Sigmoid colon (tissue), 7 donors: Measurements from ENCODE around the gene PAK6. TPM values are rescaled to one million over a fixed set of nuclear protein-coding genes. Genes with fewer than 3 reads are reported as not detected.

Experiments
- DNase-seq: peaks from one replicate; pipeline ENCODE4 v3.0.0-alpha.2; 2019
- H3K27ac ChIP-seq, 4 donors: fragments of 200-600 bp; sonication (generic); one replicate each; pipeline ENCODE4 v1.5.1; 2016 to 2019; ENCODE audit warnings: mild to moderate bottlenecking in 1 of 4
- H3K27me3 ChIP-seq, 3 donors: fragments of 200-600 bp; sonication (generic); one replicate each; pipeline ENCODE4 v1.5.1; 2019; ENCODE audit warnings: mild to moderate bottlenecking in 1 of 3
- H3K36me3 ChIP-seq, 4 donors: fragments of 200-600 bp; sonication (generic); one replicate each; pipeline ENCODE4 v1.5.1; 2016 to 2019
- H3K4me1 ChIP-seq, 4 donors: fragments of 200-600 bp; sonication (generic); one replicate each; pipeline ENCODE4 v1.5.1; 2017 to 2019
- H3K4me3 ChIP-seq, 4 donors: fragments of 200-600 bp; sonication (generic); one replicate each; pipeline ENCODE4 v1.5.1; 2017 to 2019; ENCODE audit warnings: mild to moderate bottlenecking in 2 of 4, moderate library complexity in 1 of 4
- H3K9me3 ChIP-seq, 4 donors: fragments of 200-600 bp in 3 of 4; sonication (generic) in 3 of 4; one replicate each; pipeline versions ENCODE4 v1.5.1 to v1.6.1; 2013 to 2019
- EP300 ChIP-seq, 4 donors: sonication (generic); formaldehyde crosslinking; IDR thresholded peaks; one replicate each; pipeline ENCODE4 v1.6.1; 2017; ENCODE audit warnings: antibody characterized with exemption in 4 of 4
- POLR2A ChIP-seq, 2 donors: fragments of 450-650 bp; IDR thresholded peaks; one replicate each; pipeline ENCODE4 v1.6.1; 2016; ENCODE audit warnings: antibody characterized with exemption in 2 of 2, mild to moderate bottlenecking in 2 of 2, moderate library complexity in 2 of 2
- POLR2AphosphoS5 ChIP-seq, 4 donors: sonication (generic); formaldehyde crosslinking; IDR thresholded peaks; one replicate each; pipeline ENCODE4 v1.6.1; 2017; ENCODE audit warnings: antibody characterized with exemption in 4 of 4
- WGBS, 2 donors: extraction: QIAGEN DNeasy Blood & Tissue Kit; methylation state at CpG; one replicate each; pipeline ENCODE4 v1.1.7; 2013; 5-methylcytosine and 5-hydroxymethylcytosine counted together
- intact Hi-C: fragments of 100-400 bp; cut with DNase I; formaldehyde crosslinking; loops from one replicate; pipeline ENCODE4 v1.15.1; 2023
- polyA plus RNA-seq, 3 donors: library from polyadenylated mRNA; stranded (reverse); fragments of 200-250 nt; gene quantifications; one replicate each; pipeline ENCODE4 v1.2.3, GENCODE V29; 2013
- total RNA-seq, 4 donors: library from RNA; depleted of rRNA; stranded (reverse); fragments of >200 nt; gene quantifications; one replicate each; pipeline ENCODE4 v1.1.0, GENCODE V29; 2016
- TF ChIP-seq, protein P1 (sequence below), 4 experiments: fragments of 450-650 bp in 3 of 4; fragments of 200-600 bp in 1 of 4; IDR thresholded peaks; one replicate each; pipeline ENCODE4 v1.5.1; 2016 to 2019; ENCODE audit warnings: antibody characterized with exemption in 4 of 4, mild to moderate bottlenecking in 3 of 4, moderate library complexity in 2 of 4
- donor health status: healthy with polysubstance abuse.
- donor health status: Bipolar disorder and iron deficiency.
- donor health status: healthy.

Gene PAK6
- total and polyA plus RNA-seq, 7 donors = 0.33 to 3.0 (median 1.4) TPM

DNA sequence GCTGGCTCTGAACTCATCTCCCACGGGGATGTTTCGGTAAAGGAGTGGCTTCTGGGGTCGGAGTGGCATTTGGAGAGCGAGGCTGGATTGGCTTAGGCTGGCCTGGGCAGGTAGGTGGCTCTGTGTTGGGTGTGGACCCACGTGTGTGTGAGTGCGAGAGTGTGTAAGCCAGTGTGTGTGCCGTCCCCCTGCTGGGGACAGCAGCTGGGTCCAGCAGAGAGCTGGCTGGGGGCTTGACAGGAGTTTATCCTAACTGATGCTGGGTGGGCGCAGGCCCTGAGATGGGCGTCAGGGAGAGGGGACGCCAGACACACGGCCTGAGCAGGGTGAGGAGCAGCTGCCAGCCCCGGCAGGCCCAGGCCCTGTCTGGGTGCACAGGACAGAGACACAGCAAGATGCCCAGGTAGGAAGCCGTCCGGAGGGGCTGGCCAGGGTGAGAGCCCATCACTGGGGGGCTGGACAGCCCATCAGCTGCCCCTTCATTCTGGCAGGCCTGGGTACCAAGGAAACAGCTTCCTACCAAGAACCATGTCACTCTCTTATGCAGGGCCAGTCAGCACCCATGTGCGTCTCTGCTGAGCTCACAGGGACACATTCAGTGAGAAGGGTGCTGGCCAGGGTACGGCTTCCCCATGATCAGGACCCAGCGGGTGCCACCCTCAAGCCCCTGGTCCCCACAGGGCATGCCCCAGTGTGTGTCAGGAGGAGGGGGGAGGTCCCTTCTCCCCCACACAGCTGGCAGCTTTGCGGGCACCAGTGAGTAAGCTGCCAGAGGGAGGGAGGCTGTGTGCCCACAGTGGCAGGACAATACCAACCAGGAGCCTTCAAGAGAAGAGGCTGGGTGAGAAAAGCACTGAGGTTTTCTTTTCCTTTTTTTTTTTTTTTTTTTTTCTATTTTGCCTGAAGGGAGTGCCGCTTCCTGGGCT lies 1.1 kb downstream of the PAK6 start:
- DNase-seq = peak; percentile 63
- Histone ChIP-seq H3K4me1 (peaks cover 0 to 12% (median 9%) of the 10 kb centered on the region in 4 donors), H3K9me3 (no peaks in the 10 kb centered on the region), H3K36me3 (no peaks in the 10 kb centered on the region), H3K4me3 (no peak overlapping the region), H3K27ac (no peak overlapping the region), H3K27me3 (peaks cover 0 to 21% (median 17%) of the 10 kb centered on the region in 3 donors)
- intact Hi-C loops = no loop called here
- 81 to 89% methylated on average over 19 of the region's 19 CpGs for WGBS, 2 donors
- TF ChIP-seq POLR2AphosphoS5 (IDR thresholded peaks at IDR 0.05) = no peak
- TF ChIP-seq POLR2A (IDR thresholded peaks at IDR 0.05) = no peak
- no peak for TF ChIP-seq EP300 (IDR thresholded peaks at IDR 0.05)
- TF ChIP-seq, protein P1, sequence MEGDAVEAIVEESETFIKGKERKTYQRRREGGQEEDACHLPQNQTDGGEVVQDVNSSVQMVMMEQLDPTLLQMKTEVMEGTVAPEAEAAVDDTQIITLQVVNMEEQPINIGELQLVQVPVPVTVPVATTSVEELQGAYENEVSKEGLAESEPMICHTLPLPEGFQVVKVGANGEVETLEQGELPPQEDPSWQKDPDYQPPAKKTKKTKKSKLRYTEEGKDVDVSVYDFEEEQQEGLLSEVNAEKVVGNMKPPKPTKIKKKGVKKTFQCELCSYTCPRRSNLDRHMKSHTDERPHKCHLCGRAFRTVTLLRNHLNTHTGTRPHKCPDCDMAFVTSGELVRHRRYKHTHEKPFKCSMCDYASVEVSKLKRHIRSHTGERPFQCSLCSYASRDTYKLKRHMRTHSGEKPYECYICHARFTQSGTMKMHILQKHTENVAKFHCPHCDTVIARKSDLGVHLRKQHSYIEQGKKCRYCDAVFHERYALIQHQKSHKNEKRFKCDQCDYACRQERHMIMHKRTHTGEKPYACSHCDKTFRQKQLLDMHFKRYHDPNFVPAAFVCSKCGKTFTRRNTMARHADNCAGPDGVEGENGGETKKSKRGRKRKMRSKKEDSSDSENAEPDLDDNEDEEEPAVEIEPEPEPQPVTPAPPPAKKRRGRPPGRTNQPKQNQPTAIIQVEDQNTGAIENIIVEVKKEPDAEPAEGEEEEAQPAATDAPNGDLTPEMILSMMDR (IDR thresholded peaks at IDR 0.05) = no peak

DNA sequence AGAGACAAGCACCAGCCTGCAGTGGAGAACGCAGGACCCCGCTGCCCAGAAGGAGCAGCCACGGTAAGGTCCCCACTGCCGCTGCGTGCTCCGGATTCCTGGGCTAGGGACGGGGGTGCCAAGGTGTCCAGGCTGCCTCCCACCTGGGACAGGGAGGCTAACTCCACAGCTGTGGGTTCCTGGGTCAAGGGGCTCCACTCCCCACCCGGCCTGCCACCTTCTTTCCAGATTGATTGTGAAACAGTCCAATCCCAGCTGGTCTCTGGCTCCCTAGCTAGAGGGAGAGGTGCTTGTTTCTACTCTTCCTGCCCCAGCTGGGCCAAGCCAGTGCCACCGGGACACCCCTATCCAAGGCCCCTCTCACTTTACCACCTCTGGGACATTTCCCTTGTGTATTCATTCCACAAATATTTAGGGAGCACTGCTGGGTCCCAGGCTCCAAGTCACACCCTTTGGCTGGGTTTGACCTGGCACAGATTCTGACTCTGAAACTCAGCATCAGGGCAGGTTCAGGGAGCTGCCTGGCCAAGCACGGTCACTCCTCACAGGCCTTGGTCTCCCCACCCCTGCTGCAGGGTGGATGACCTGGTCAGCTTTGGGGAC lies 1.9 kb downstream of the PAK6 start:
- DNase-seq = peak; percentile 50
- 95% methylated on average over 10 of the region's 10 CpGs for WGBS, 2 donors
- Histone ChIP-seq H3K27ac (no peak overlapping the region), H3K27me3 (peaks cover 0 to 21% (median 17%) of the 10 kb centered on the region in 3 donors), H3K36me3 (no peaks in the 10 kb centered on the region), H3K4me3 (no peak overlapping the region), H3K9me3 (no peaks in the 10 kb centered on the region), H3K4me1 (peaks cover 0 to 12% (median 9%) of the 10 kb centered on the region in 4 donors)
- intact Hi-C loops = no loop called here
- TF ChIP-seq EP300 (IDR thresholded peaks at IDR 0.05) (no peak), POLR2AphosphoS5 (IDR thresholded peaks at IDR 0.05) (no peak), POLR2A (IDR thresholded peaks at IDR 0.05) (no peak)
- TF ChIP-seq, protein P1 (IDR thresholded peaks at IDR 0.05) = no peak

DNA sequence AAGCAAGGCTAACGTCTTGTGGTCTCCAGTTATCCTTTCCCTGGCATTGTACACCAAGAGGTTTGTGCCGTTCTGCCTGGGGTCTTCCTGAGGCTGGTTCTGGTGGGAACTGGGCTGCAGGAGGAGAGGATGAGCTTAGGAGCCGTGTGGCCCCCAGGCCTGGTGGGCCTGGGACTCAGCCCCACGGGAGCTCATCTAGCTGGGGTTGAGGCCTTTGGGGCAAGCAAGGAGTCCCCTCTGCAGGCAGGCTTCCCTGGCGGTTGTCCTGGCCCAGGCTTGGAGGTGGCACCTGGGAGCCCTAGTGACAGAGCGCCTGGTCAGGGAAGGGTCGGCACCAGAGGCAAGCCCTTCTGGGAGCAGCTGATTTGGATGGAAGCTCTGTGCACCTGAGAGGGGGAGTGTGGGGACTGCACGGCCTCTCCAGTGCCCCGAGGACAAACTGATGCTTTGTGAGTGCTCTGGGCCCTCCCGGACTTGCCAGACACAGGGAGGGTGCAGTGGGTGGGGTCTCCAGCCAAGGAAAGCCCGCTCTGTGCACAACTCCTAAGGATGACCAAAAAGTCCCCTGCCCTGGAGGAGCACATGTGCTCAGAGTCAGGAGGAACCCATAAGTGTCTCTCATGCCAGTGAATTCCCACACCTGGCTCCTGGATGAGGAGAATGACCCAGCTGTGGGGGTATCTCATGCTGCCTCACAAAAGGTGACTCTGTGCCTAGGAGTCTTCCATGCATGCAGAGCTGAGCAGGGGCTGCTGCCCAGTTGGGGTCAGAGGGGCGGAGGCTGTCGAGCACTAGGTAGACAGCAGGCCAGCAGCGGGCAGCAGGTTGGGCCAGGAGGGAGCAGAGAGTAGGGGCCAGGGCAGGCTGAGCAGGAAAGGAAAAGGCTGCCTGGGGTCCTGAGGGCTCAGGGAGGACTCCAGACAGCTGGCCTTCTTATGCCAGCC lies 2.7 kb downstream of the PAK6 start:
- intact Hi-C loops = no loop called here
- Histone ChIP-seq H3K4me1 (peaks cover 0 to 12% (median 9%) of the 10 kb centered on the region in 4 donors), H3K36me3 (no peaks in the 10 kb centered on the region), H3K27me3 (peaks cover 0 to 21% (median 17%) of the 10 kb centered on the region in 3 donors), H3K9me3 (no peaks in the 10 kb centered on the region), H3K4me3 (no peak overlapping the region), H3K27ac (no peak overlapping the region)
- no peak for TF ChIP-seq POLR2AphosphoS5 (IDR thresholded peaks at IDR 0.05)
- TF ChIP-seq, protein P1 (IDR thresholded peaks at IDR 0.05) = no peak
- no peak for TF ChIP-seq EP300 (IDR thresholded peaks at IDR 0.05)
- no peak for TF ChIP-seq POLR2A (IDR thresholded peaks at IDR 0.05)
- peak; percentile 56 for DNase-seq
- WGBS, 2 donors = 92 to 93% methylated on average over 14 of the region's 14 CpGs

DNA sequence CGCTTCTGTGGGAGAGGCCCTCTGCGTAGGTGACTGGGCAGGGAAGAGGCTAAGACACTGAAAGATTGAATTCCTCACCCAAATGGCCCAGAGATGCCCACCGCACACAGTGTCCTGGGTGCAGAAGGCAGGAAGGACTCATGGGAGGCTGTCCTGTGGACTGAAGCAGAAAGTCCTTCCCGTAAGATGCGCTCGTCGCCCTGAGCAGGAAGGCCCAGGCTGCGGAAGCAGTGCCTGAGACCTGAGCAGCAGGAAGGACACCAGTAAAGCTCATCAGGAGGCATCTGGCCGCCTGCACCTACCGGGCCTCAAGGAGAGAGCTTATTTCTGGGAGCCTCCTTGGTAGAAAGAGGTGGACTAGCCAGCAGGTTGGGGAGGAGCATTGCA lies 3.3 kb downstream of the PAK6 start:
- H3K4me3 ChIP-seq = no peak overlapping the region
- intact Hi-C loops = no loop called here
- no peaks in the 10 kb centered on the region for H3K9me3 ChIP-seq
- no peak for TF ChIP-seq EP300 (IDR thresholded peaks at IDR 0.05)
- TF ChIP-seq, protein P1 (IDR thresholded peaks at IDR 0.05) = no peak
- no peak for TF ChIP-seq POLR2A (IDR thresholded peaks at IDR 0.05)
- TF ChIP-seq POLR2AphosphoS5 (IDR thresholded peaks at IDR 0.05) = no peak
- peaks cover 0 to 12% (median 9%) of the 10 kb centered on the region in 4 donors for H3K4me1 ChIP-seq
- WGBS, 2 donors = 92 to 94% methylated on average over 10 of the region's 10 CpGs
- no peak overlapping the region for H3K27ac ChIP-seq
- H3K36me3 ChIP-seq = no peaks in the 10 kb centered on the region
- peaks cover 0 to 21% (median 17%) of the 10 kb centered on the region in 3 donors for H3K27me3 ChIP-seq
- peak; percentile 35 for DNase-seq
